GM18858 (cell line): Measurements from ENCODE around the gene RPL9.
"Not testable (repeated sequence)": the region's sequence is repeated elsewhere in the genome, so short reads cannot be mapped to it uniquely, and the experiment has no call there.

Source experiments
- ATAC-seq: cut with Tn5 transposase; IDR thresholded peaks from one replicate; pipeline ENCODE4 v1.9.1; 2021; ENCODE audit not compliant: unreplicated experiment

RPL9 gene

DNA sequence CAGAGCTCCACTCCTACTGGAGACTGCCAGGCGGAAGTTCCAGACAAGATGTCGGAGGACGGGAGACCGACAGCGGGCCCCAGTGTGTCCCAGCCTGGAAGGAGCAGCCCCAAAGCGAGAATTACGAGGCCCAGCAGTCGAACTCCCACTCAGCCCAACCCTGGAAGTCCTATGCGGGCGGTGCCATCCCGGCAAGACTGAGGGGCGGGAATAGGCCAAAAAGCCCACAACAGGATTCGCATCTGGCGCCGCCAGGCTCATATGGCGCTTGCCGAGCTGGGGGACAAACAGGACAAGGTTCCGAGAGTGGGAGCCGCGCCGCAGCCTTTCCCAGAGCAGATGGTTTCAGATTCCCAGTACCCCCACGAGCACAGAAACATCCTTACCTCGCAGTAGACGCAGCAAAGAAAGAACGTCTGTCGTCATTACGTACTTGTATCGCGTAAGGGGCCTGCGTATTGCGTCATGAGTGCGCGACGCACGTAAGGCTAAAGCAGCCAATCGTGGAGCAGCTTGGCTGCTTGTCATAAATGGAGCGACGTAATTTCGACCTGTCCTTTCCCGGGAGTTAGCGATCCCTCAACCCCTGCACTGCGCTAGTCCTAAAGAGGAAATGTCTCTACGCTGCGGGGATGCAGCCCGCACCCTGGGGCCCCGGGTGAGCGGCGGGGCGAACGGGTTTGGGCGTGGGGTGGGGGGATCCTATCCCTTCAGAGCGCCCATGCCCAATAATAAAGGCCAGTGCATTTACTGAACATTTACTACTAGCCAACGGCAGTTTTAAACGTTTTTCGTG lies at the start of gene RPL9, which contains the start of gene LIAS:
TSS of gene RPL9 (minus strand) at position 418 of the 796 bp plus-strand sequence. CDS start 483 bp downstream, outside the sequence.
TSS of gene LIAS (plus strand) at position 552 of the 796 bp plus-strand sequence. CDS start at position 614, 62 bp downstream.
- ATAC-seq, result peak; percentile 75

GRCh38 chr4:39505581-39505980 lies 46.9 kb upstream of the RPL9 start:
- no peak for ATAC-seq

GRCh38 chr4:39504538-39504937 lies 45.8 kb upstream of the RPL9 start:
- no peak for ATAC-seq

- ATAC-seq, result not testable (repeated sequence)
Observed at GRCh38 chr4:39502664-39503035, 43.9 kb upstream of the RPL9 start.

GRCh38 chr4:39502019-39502663 lies 43.4 kb upstream of the RPL9 start:
- ATAC-seq, result no peak

GRCh38 chr4:39498727-39499020 lies 40.0 kb upstream of the RPL9 start:
- ATAC-seq, result no peak

DNA sequence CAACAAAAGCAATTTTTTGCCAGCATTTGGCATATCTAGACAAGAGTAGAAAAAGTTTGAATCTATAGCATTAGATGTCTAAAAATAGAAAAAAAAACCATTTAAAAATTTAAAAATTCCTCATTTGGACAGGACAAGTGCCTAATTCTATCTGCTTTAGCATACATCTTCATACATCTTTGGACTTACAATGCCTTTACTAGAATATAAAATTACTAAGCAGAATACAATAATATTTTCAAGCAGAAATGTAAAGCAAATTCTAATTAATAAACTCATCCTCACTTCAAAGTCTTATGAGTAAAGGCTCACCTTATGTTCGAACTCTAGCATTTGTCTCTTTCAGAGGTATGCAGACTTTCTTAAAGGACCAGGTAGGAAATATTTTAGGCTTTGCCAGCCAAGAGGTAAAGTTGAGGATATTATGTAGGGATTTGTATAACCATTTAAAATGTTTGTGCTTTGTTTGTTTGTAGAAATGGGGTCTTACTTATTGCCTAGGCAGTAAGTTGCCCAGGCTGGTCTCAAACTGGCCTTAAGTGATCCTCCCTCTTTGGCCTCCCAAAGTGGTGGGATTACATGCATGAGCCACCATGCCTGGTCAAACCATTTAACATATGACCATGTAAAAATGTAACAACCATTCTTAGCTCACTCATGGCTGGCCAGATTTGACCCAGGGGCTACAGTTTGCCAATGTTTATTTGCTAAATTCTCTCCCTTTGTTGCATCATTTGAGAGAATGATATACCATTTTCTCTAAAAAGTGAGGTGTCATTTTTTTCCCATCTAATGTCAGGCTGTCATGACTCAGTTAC lies 39.4 kb upstream of the RPL9 start:
- ATAC-seq, result no peak

- no peak for ATAC-seq
Observed at GRCh38 chr4:39495446-39496213, 36.9 kb upstream of the RPL9 start.

DNA sequence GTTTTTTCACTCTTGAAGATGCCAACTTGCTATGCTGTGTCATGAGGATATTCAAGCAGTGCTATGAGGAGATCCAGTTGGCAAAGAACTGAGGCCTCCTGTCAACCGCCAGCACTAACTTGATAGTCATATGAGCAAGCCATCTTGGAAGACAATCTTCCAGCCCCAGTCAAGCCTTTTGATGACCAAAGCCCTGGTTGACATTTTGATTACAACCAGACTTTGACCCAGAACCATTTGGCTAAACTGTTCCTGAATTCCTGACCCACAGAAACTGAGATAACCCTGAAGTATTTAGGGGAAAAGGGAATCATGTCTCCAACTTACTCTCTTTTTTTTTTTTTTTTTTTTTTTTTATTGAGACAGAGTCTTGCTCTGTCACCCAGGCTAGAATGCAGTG lies 35.6 kb upstream of the RPL9 start:
- ATAC-seq, result no peak

GRCh38 chr4:39490322-39490721 lies 31.6 kb upstream of the RPL9 start:
- no peak for ATAC-seq

DNA sequence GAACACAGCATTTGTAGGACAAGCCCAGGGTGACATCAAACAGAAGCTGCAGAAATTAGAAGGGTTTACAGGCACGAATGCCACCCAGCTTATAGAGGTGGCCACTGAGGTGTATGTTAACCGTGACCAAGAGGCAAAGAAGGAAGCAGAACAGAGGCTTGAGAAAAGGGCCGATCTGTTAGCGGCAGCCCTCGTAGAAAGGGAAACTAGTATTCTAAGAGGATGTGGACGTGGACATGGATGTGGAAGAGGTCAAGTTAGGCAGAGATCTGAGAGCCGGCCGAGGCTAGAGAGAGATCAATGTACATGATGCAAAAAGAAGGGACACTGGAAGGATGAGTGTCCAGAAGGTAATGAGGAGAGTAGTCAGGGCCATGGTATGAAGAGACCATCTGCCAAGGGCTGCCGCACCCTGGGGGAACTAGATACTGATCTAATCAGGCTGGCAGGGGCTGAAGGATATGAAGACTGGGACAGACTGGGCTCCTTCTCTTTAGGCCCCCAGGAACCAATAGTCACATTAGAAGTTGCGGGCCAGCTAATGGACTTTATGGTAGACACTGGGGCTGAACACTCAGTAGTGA lies 27.6 kb upstream of the RPL9 start:
- ATAC-seq, result no peak

DNA sequence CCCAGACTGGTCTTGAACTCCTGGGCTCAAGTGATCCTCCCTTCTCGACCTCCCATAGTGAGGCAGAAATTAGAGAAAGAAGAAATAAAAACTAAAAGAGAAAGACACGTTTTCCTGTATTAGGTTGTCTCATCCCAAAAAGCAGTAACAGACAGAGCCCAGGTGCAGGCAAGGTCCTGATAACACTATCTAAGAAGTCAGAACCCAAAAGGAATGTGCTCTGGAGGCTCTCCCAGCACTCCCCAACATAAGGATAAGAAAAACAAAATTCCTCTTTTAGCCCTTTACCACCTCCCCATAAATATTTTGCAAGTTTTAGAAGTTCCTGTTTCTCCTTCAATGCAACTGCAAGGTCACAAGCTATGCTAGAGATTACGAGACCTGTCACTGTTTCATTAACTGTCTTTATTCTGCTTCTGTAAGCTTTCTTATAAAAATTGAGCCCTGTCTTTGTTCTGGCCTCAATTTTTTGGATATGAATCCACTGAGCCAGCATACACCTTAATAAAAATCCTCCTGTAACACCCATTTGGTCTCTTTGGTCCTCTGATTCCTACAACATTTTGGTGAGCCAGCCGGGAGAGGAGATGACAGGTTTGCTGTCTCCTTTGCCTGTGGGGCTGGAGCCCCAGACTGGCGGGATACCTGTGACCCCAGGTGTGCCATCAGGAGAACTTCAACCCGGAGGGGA lies 26.0 kb upstream of the RPL9 start:
- no peak for ATAC-seq

DNA sequence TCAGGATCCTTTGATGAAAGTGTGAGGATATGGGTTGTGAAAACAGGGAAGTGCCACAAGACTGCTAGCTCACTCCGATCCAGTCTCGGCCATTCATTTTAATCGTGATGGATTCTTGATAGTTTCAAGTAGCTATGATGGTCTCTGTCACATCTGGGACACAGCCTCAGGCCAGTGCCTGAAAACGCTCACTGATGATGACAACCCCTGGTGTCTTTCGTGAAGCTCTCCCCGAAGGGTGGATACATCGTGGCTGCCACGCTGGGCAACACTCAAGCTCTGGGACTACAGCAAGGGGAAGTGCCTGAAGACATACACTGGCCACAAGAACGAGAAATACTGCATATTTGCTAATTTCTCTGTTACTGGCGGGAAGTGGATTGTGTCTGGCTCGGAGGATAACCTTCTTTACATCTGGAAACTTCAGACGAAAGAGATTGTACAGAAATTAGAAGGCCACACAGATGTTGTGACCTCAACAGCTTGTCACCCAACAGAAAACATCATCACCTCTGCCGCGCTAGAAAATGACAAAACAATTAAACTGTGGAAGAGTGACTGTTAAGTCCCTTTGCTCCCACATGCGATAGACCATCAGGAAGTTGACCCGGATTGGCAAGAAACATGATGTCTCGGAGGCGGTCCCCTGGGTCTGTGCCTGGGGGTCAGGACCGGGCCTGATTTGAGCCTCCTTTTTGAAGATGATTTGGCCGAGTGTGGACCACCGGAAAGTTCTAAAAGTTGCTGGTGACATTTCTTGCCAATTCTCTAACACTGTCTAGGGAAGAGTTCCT lies 22.4 kb upstream of the RPL9 start:
- ATAC-seq, result no peak

DNA sequence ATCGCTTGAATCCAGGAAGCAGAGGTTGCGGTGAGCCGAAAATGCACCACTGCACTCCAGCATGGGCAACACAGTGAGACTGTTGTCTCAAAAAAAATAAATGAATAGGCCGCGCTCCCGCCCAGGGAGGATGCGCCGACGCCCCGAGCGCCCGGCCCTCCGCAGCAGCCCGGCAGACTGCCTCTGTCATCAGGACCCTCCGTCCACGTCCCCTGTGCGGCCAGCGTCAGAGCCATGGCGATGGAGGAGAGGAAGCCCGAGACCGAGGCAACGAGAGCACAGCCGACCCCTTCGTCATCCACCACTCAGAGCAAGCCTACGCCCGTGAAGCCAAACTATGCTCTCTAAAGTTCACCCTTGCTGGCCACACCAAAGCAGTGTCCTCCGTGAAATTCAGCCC lies 21.5 kb upstream of the RPL9 start:
- ATAC-seq, result no peak

DNA sequence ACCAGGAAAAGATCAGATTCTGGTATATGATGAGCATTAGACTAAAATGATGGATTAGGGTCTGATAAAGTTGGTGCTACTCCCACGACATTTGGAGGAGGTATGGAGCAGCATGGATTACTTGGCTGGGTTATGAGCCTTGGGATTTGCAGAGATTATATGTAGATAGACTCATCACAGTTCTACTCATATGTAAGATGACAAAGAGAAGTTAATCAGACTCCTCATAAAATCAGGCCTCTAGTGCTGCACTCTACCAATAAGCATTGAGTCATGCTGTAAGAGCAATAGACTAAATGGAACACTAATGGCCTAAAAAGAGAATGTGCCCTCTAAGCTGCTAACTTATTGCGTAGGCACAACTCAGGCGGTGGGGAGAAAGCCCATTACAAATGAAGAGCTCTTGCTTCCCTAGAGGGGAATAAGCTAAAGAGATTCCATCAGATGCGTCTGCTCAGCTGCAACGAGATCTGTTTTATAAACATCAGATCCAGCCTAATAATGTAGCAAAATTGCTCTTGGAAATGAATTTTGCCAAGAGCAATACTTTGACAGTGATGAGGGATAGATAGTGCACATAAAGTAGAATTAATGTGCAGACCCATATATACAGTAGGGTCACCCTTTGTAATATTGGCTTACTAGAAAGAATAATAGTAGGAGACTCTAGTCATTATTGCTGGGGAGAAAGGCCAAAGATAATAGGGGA lies 17.6 kb upstream of the RPL9 start:
- ATAC-seq, result no peak

DNA sequence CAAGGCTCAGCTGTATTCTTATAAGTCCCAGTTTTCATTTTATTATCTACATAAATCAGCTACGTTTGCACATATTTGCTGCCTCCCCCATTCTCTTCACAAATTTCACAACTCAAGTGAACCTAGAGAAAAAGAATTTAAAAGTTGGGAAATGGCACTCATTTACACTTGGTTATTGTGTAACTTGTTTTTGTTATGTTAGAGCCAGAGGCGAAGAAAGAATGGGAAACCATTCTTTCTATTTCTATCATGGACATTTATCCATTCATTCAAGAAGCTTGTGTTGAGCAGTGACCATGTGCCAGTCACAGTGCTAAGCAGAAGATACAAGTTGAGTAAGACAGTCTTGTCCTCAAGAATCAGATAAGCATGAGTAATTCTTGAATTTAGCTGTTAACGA lies 13.7 kb upstream of the RPL9 start:
- no peak for ATAC-seq

DNA sequence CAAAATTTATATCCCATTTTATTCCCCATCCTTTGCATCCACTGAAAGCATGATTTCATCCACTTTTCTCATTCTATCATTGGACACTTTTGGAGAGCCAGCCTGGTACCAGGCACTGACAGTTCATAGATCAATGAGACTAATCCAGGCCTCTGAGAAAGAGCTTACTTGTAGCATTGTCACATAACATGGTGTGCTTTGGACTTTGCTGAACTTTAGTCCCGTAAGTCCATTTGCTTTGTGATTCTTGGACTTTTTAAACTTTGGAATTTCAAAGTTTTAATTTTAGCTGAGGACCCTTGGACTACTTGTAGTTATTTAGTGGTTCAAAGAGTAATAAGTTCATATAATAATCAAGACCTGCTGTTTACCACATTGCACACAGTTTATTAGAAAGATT lies 11.7 kb upstream of the RPL9 start:
- no peak for ATAC-seq

- peak; percentile 80 for ATAC-seq
Observed at GRCh38 chr4:39469429-39470077, 10.8 kb upstream of the RPL9 start.
